B cell (primary cell): Measurements from ENCODE around the gene KLF16.

Source experiments
- EZH2 ChIP-seq: IDR thresholded peaks from 2 replicates; pipeline ENCODE4 v1.6.1; 2012; ENCODE audit warnings: borderline replicate concordance, low read depth, mild to moderate bottlenecking, moderate library complexity, low read length; ENCODE audit not compliant: insufficient read depth, poor library complexity, severe bottlenecking
- TF ChIP-seq, protein P1 (sequence below): fragments of 200-600 bp; IDR thresholded peaks from one replicate; pipeline ENCODE4 v1.8.0; 2022; ENCODE audit warnings: antibody characterized with exemption, mild to moderate bottlenecking

DNA sequence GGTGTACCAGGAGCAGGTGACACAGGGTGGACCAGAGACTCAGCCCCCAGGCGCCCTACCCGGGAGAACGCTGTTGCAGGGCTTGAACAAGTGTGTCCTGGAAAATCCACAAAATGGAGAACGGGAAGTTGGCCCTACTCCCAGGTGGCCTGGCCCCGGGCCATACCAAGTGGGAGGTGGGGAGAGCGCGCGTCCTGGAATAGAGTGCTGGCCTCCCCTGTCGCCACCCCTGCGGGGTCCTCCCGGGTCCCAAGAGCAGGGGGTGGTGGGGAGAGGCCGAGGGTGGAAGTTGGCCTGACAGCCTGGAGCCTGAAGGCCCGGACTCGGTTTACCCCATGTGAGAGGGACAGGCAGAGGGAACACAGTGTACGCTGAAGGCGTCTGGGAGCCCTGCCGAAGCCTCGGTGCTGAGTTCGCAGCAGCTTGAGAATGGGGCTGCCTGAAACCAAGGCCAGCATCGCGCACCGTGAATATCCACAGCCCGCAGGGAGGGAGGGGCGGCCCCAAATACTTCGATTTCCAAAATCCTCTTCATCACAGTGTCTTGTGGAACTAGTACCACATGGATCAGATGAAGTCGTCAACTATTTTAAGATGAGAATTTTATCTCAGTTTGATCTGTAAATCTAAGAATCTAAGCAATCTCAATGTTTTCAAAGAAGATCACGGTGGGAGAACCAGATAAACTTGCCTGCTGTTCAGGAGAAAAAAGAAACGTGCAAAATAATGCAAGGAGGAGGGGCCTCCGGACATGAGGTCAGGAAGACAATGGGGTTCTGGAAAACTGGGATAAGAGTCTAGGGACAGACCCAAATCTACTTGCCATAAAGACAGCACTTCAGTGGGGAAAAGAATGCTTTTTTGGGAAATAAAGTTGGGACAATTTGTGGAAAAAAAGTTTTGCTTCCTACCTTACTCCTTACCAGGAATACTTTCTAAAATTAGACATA lies 10.4 kb upstream of the KLF16 start:
- TF ChIP-seq, protein P1, sequence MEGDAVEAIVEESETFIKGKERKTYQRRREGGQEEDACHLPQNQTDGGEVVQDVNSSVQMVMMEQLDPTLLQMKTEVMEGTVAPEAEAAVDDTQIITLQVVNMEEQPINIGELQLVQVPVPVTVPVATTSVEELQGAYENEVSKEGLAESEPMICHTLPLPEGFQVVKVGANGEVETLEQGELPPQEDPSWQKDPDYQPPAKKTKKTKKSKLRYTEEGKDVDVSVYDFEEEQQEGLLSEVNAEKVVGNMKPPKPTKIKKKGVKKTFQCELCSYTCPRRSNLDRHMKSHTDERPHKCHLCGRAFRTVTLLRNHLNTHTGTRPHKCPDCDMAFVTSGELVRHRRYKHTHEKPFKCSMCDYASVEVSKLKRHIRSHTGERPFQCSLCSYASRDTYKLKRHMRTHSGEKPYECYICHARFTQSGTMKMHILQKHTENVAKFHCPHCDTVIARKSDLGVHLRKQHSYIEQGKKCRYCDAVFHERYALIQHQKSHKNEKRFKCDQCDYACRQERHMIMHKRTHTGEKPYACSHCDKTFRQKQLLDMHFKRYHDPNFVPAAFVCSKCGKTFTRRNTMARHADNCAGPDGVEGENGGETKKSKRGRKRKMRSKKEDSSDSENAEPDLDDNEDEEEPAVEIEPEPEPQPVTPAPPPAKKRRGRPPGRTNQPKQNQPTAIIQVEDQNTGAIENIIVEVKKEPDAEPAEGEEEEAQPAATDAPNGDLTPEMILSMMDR: no peak
- TF ChIP-seq EZH2: no peak
